Measurements from ENCODE around the gene IMP4. TPM values are rescaled to one million over a fixed set of nuclear protein-coding genes. Genes with fewer than 3 reads are reported as not detected.

Gene IMP4
- total and polyA plus RNA-seq, 2 of the 8 experiments (the other 6 are each of a cell fraction or from before 2014, with no cell fraction given) = 96.8 to 194 TPM

DNA sequence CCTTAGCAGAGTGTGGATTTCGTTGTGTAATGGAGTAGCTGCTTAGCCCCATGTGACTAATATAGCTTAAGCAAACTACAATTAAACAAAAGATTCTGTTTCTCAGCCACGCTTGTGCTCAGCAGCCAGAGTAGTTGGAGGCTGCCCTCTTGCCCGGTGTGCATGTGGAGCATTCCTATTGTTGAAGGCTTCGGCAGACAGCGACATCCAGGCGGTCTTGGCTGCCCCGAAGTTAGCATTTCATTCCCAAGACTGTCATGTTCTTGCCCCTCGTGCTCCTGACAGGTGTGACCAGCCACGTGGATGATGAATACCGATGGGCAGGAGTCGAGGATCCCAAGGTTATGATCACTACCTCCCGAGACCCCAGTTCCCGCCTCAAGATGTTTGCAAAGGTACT is 2.4 kb downstream of the IMP4 start (continued):
- TF ChIP-seq CHD7 (IDR thresholded peaks at IDR 0.05; ENCODE audit: insufficient replicate concordance, low read length) (no peak), CTCF (IDR thresholded peaks at IDR 0.05; ENCODE audit: control extremely low read depth in 1 of 3, insufficient read depth in 1 of 3, low read depth in 1 of 3, low read length in 3 of 3) (no peak), KDM5A (IDR thresholded peaks at IDR 0.05; ENCODE audit: low read length) (no peak), CHD2 (IDR thresholded peaks at IDR 0.05; ENCODE audit: low read length) (no peak), SIX5 (IDR thresholded peaks at IDR 0.05; ENCODE audit: low read depth, low read length) (no peak), ATF2 (IDR thresholded peaks at IDR 0.05; ENCODE audit: low read length) (no peak), SAP30 (IDR thresholded peaks at IDR 0.05; ENCODE audit: insufficient read depth, insufficient replicate concordance, low read length) (no peak)

Measured in H1 (cell line).